ENCODE results near the gene BID. TPM values are rescaled to one million over a fixed set of nuclear protein-coding genes. Genes with fewer than 3 reads are reported as not detected.

BID gene
- total RNA-seq, 1 donor from 2014 or later, result 16.6 TPM

- Mint-ChIP-seq H3K27ac (no peak overlapping the region), H3K4me1 (peaks cover 3% of the 10 kb centered on the region), H3K9me3 (no peaks in the 10 kb centered on the region), H3K4me3 (no peak overlapping the region), H3K36me3 (peaks cover 4% of the 10 kb centered on the region), H3K27me3 (ENCODE audit: insufficient read depth, low read depth) (peaks cover 3% of the 10 kb centered on the region)
- no peaks in the 10 kb centered on the region for H3K27me3 ChIP-seq
- H3K4me3 ChIP-seq, result no peak overlapping the region
- no peaks in the 10 kb centered on the region for H3K36me3 ChIP-seq
- TF ChIP-seq EZH2phosphoT487 (IDR thresholded peaks at IDR 0.05) (no peak), CTCF (IDR thresholded peaks at IDR 0.05) (no peak), EZH2 (IDR thresholded peaks at IDR 0.05) (no peak)
- no peaks in the 10 kb centered on the region for H3F3A ChIP-seq (ENCODE audit: low read depth)
- no peaks in the 10 kb centered on the region for H3K9me3 ChIP-seq (ENCODE audit: low read depth)
- H3K9ac ChIP-seq, result no peak overlapping the region
- H2AFZ ChIP-seq (replicated peaks), result no peak overlapping the region
- DNase-seq (ENCODE audit: low spot score), result no peak
- H3K4me1 ChIP-seq, result no peaks in the 10 kb centered on the region
- no peaks in the 10 kb centered on the region for H3K79me2 ChIP-seq (ENCODE audit: low read depth)
- no peak overlapping the region for H3K4me2 ChIP-seq
- no peaks in the 10 kb centered on the region for H4K20me1 ChIP-seq (ENCODE audit: low read depth)
- no peak overlapping the region for H3K27ac ChIP-seq
Measured at GRCh38 chr22:17822087-17822486, 47.8 kb upstream of the BID start.

GRCh38 chr22:17820879-17821439 is 46.7 kb upstream of the BID start:
- Histone ChIP-seq H3K4me2 (no peak overlapping the region), H4K20me1 (ENCODE audit: low read depth) (no peaks in the 10 kb centered on the region), H3K27ac (no peak overlapping the region), H3K4me1 (no peaks in the 10 kb centered on the region), H3K27me3 (no peaks in the 10 kb centered on the region), H3K79me2 (ENCODE audit: low read depth) (no peaks in the 10 kb centered on the region), H2AFZ (replicated peaks) (no peak overlapping the region), H3K9me3 (ENCODE audit: low read depth) (no peaks in the 10 kb centered on the region), H3K9ac (no peak overlapping the region), H3K4me3 (no peak overlapping the region), H3K36me3 (no peaks in the 10 kb centered on the region), H3F3A (ENCODE audit: low read depth) (no peaks in the 10 kb centered on the region)
- DNase-seq (ENCODE audit: low spot score), result no peak
- H3K27me3 Mint-ChIP-seq (ENCODE audit: insufficient read depth, low read depth), result no peaks in the 10 kb centered on the region
- no peaks in the 10 kb centered on the region for H3K9me3 Mint-ChIP-seq
- no peak overlapping the region for H3K27ac Mint-ChIP-seq
- no peak for TF ChIP-seq CTCF (IDR thresholded peaks at IDR 0.05)
- H3K4me1 Mint-ChIP-seq, result peaks cover 3% of the 10 kb centered on the region
- H3K36me3 Mint-ChIP-seq, result peaks cover 4% of the 10 kb centered on the region
- no peak overlapping the region for H3K4me3 Mint-ChIP-seq

GRCh38 chr22:17818649-17819048 is 44.4 kb upstream of the BID start:
- Histone ChIP-seq H3K4me1 (no peaks in the 10 kb centered on the region), H4K20me1 (ENCODE audit: low read depth) (no peaks in the 10 kb centered on the region), H3K9ac (no peak overlapping the region), H3K27ac (no peak overlapping the region), H3F3A (ENCODE audit: low read depth) (no peaks in the 10 kb centered on the region), H3K4me3 (no peak overlapping the region), H3K9me3 (ENCODE audit: low read depth) (no peaks in the 10 kb centered on the region), H3K79me2 (ENCODE audit: low read depth) (no peaks in the 10 kb centered on the region), H3K36me3 (no peaks in the 10 kb centered on the region), H3K27me3 (no peaks in the 10 kb centered on the region), H2AFZ (replicated peaks) (no peak overlapping the region), H3K4me2 (no peak overlapping the region)
- H3K9me3 Mint-ChIP-seq, result no peaks in the 10 kb centered on the region
- DNase-seq (ENCODE audit: low spot score), result no peak
- H3K27me3 Mint-ChIP-seq (ENCODE audit: insufficient read depth, low read depth), result peaks cover 2% of the 10 kb centered on the region
- H3K27ac Mint-ChIP-seq, result no peak overlapping the region
- TF ChIP-seq EZH2phosphoT487 (IDR thresholded peaks at IDR 0.05), result no peak
- no peak for TF ChIP-seq EZH2 (IDR thresholded peaks at IDR 0.05)
- no peak for TF ChIP-seq CTCF (IDR thresholded peaks at IDR 0.05)
- peaks cover 3% of the 10 kb centered on the region for H3K4me1 Mint-ChIP-seq
- no peak overlapping the region for H3K4me3 Mint-ChIP-seq
- peaks cover 9% of the 10 kb centered on the region for H3K36me3 Mint-ChIP-seq

All from neural progenitor cell (in vitro differentiated cells).